Ovary (tissue), 9 donors: Measurements from ENCODE around the gene RMC1. TPM values are rescaled to one million over a fixed set of nuclear protein-coding genes. Genes with fewer than 3 reads are reported as not detected.

Source experiments
- DNase-seq, 5 donors: peaks; one replicate each; pipeline ENCODE4 v3.0.0-alpha.2; 2019 to 2020
- H3K27ac ChIP-seq, 2 donors: fragments of 200-600 bp; one replicate each; pipeline versions ENCODE4 v1.5.1 to v1.8.0; 2019 to 2022
- H3K27me3 ChIP-seq: fragments of 200-600 bp; one replicate; pipeline ENCODE4 v1.8.0; 2022
- H3K36me3 ChIP-seq: fragments of 200-600 bp; sonication (generic); one replicate; pipeline ENCODE4 v1.5.1; 2019
- H3K4me1 ChIP-seq: one replicate; pipeline ENCODE4 v1.8.1; 2013; ENCODE audit warnings: mild to moderate bottlenecking, moderate library complexity; ENCODE audit not compliant: insufficient read depth
- H3K4me3 ChIP-seq: fragments of 200-600 bp; sonication (generic); one replicate; pipeline ENCODE4 v1.5.1; 2017
- H3K9me3 ChIP-seq, 2 donors: fragments of 200-600 bp in 1 of 2; sonication (generic) in 1 of 2; one replicate each; pipeline versions ENCODE4 v1.5.1 to v1.8.1; 2013 to 2019; ENCODE audit warnings: mild to moderate bottlenecking in 1 of 2, moderate library complexity in 1 of 2
- EP300 ChIP-seq: sonication (generic); formaldehyde crosslinking; IDR thresholded peaks from one replicate; pipeline ENCODE4 v1.6.1; 2017; ENCODE audit warnings: antibody characterized with exemption
- POLR2A ChIP-seq: fragments of 450-650 bp; IDR thresholded peaks from one replicate; pipeline ENCODE4 v1.6.1; 2017; ENCODE audit warnings: antibody characterized with exemption, mild to moderate bottlenecking, moderate library complexity
- WGBS, 3 donors: extraction: QIAGEN DNeasy Blood & Tissue Kit in 1 of 3; methylation state at CpG; one replicate each; pipeline versions ENCODE4 v1.1.5 to v1.1.7; 2013 to 2017; 5-methylcytosine and 5-hydroxymethylcytosine counted together
- intact Hi-C, 4 donors: fragments of 100-400 bp; cut with DNase I; formaldehyde crosslinking; loops; one replicate each; pipeline versions ENCODE4 v1.11.0 to v1.15.1; 2022 to 2023
- polyA plus RNA-seq, 2 donors: library from polyadenylated mRNA; stranded (reverse); fragments of 200-250 nt in 1 of 2; fragments of 350-450 nt in 1 of 2; fragmentation: Illumina TruSeq in 1 of 2; extraction: RNeasy Lipid Tissue Mini Kit (QIAGEN cat#74804) in 1 of 2; gene quantifications; one replicate each; pipeline ENCODE4 v1.2.3, GENCODE V29; 2013 to 2014
- total RNA-seq, 7 donors: library from RNA; depleted of rRNA in 2 of 7; stranded (reverse); fragments of >200 nt in 2 of 7; fragmentation: NEBNext Ultra II Directional in 3 of 7; extraction: Animal tissue kit (Norgen Biotek cat#: 25700) in 3 of 7; gene quantifications; one replicate each; pipeline versions ENCODE4 v1.1.0 to v1.2.4, GENCODE V29; 2016 to 2023
- TF ChIP-seq, protein P1 (sequence below), 3 donors: fragments of 450-650 bp in 2 of 3; fragments of 200-600 bp in 1 of 3; IDR thresholded peaks; one replicate each; pipeline versions ENCODE4 v1.5.1 to v1.8.0; 2016 to 2022; ENCODE audit warnings: antibody characterized with exemption in 3 of 3, mild to moderate bottlenecking in 1 of 3
- donor health status: DM: no; HTN: no; CAD: no; lungs with moderate emphysema.
- donor health status: DM: no; HTN: no; CAD: no.
- donor health status: Bipolar disorder and iron deficiency.
- donor health status: DM: yes; HTN: yes; CAD: no.
- donor health status: DM: no; HTN: no; CAD: no.
- donor health status: DM: yes; HTN: yes; CAD: no.

The RMC1 gene
- total and polyA plus RNA-seq, 9 donors, result 15.0 to 29.5 (median 22.1) TPM

DNA sequence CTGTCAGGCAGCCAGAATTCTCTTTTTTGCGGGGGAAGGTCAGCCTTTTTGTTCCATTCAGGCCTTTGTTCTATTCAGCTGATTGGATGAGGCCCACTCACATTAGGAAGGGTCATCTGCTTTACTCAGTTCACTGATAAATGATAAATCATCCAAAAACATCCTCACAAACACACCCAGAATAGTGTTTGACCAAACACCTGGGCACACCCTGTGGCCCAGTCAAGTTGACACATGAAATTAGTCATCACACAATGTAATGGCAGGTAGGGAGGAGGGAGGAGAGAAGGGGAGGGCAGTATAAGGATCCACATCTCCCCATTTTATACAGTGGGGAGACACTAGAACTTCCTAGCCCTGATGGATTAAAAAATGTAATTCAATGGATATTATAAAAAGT lies 8.3 kb upstream of the RMC1 start:
- Histone ChIP-seq H3K4me3 (no peak overlapping the region), H3K9me3 (no peaks in the 10 kb centered on the region), H3K27ac (no peak overlapping the region), H3K4me1 (no peaks in the 10 kb centered on the region), H3K36me3 (no peaks in the 10 kb centered on the region), H3K27me3 (no peaks in the 10 kb centered on the region)
- TF ChIP-seq, protein P1, sequence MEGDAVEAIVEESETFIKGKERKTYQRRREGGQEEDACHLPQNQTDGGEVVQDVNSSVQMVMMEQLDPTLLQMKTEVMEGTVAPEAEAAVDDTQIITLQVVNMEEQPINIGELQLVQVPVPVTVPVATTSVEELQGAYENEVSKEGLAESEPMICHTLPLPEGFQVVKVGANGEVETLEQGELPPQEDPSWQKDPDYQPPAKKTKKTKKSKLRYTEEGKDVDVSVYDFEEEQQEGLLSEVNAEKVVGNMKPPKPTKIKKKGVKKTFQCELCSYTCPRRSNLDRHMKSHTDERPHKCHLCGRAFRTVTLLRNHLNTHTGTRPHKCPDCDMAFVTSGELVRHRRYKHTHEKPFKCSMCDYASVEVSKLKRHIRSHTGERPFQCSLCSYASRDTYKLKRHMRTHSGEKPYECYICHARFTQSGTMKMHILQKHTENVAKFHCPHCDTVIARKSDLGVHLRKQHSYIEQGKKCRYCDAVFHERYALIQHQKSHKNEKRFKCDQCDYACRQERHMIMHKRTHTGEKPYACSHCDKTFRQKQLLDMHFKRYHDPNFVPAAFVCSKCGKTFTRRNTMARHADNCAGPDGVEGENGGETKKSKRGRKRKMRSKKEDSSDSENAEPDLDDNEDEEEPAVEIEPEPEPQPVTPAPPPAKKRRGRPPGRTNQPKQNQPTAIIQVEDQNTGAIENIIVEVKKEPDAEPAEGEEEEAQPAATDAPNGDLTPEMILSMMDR (IDR thresholded peaks at IDR 0.05), result no peak
- TF ChIP-seq POLR2A, result no peak
- TF ChIP-seq EP300, result no peak
- 67 to 85% (median 84%) methylated on average over 1 of the region's 1 CpG for WGBS, 3 donors
- DNase-seq, result no peak
- intact Hi-C loops, result no loop called here

DNA sequence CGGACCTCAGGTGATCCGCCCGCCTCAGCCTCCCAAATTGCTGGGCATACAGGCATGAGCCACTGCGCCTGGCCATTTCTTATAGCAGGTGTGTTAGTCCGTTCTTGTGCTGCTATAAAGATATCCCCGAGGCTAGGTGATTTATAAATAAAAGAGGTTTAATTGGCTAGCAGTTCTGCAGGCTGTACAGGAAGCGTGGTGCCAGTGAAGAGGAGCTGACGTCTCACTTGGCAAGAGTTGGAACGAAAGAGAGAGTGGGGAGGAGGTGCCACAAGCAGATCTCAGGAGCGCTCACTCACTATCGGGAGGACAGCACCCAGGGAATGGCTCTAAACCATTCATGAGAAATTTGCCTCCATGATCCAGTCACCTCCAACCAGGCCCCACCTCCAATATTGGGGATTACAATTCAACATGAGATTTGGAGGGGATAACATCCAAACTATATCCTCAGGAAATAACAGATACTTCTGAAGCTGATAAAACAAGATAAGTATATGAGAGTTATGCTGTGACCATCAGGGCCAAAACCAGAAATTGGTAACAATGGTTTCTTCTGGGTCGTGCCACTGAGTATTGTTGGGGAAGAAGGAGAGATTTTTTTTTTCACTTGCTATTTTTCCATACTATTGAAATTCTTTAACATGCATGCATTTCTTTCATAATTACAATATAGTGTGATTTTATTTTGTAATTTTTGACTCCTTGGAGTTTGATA lies 7.4 kb upstream of the RMC1 start:
- no peaks in the 10 kb centered on the region for H3K36me3 ChIP-seq
- no peak for DNase-seq
- intact Hi-C loops, result no loop called here
- H3K27ac ChIP-seq, result no peak overlapping the region
- TF ChIP-seq POLR2A, result no peak
- TF ChIP-seq, protein P1 (IDR thresholded peaks at IDR 0.05), result no peak
- H3K4me3 ChIP-seq, result no peak overlapping the region
- H3K27me3 ChIP-seq, result no peaks in the 10 kb centered on the region
- no peaks in the 10 kb centered on the region for H3K4me1 ChIP-seq
- no peaks in the 10 kb centered on the region for H3K9me3 ChIP-seq
- 81 to 84% (median 83%) methylated on average over 12 of the region's 12 CpGs for WGBS, 3 donors

DNA sequence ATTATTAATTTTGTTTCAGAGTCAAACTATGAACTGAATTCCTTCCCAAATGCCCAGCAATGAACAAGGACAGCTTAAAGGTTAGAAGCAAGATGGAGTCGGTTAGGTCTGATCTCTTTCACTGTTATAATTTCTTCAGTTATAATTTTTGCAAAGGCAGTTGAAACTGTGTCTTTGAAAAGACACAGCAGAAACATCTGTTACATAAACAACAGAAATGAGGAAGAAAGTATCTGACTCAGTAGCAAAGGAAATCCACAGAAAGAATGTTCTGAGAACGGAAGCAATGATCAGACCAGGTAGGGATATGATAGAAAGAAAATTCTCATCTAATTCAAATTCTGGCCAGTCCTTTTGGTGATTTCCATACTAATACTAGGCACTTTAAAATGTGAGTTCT lies 5.2 kb upstream of the RMC1 start:
- Histone ChIP-seq H3K36me3 (no peaks in the 10 kb centered on the region), H3K27ac (no peak overlapping the region), H3K9me3 (no peaks in the 10 kb centered on the region), H3K4me3 (no peak overlapping the region), H3K27me3 (no peaks in the 10 kb centered on the region), H3K4me1 (no peaks in the 10 kb centered on the region)
- no peak for DNase-seq
- 77 to 87% (median 81%) methylated on average over 2 of the region's 2 CpGs for WGBS, 3 donors
- intact Hi-C loops, result no loop called here
- TF ChIP-seq POLR2A (no peak), EP300 (no peak)
- TF ChIP-seq, protein P1 (IDR thresholded peaks at IDR 0.05), result no peak

DNA sequence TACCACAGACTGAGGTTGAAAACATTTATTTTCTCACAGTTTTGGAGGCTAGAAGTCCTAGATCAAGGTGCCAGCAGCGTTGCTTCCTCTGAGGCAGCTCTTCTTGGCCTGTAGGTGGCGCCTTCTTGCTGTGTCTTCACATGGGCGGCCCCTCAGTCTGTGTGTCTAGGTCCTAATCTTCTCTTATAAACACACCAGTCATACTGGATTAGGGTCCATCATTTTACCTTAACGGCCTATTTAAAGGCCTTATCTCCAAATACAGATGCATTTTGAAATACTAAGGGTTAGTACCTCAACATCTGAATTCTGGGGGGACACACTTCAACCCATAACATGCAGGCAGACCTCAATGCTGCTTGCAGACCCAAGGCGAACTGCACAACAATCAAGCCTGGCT lies 4.4 kb upstream of the RMC1 start:
- no peak overlapping the region for H3K27ac ChIP-seq
- 20 to 26% (median 22%) methylated on average over 5 of the region's 5 CpGs for WGBS, 3 donors
- H3K36me3 ChIP-seq, result no peaks in the 10 kb centered on the region
- no peaks in the 10 kb centered on the region for H3K9me3 ChIP-seq
- peak; percentile 55 to 75 (median 71) for DNase-seq
- H3K4me1 ChIP-seq, result no peaks in the 10 kb centered on the region
- no peak overlapping the region for H3K4me3 ChIP-seq
- H3K27me3 ChIP-seq, result no peaks in the 10 kb centered on the region
- TF ChIP-seq, protein P1 (IDR thresholded peaks at IDR 0.05), result peak; percentile 31 to 36 (median 35)
- TF ChIP-seq POLR2A (no peak), EP300 (no peak)
- intact Hi-C loops, result no loop called here
